Measurements from ENCODE around the gene GNAI1. TPM values are rescaled to one million over a fixed set of nuclear protein-coding genes. Genes with fewer than 3 reads are reported as not detected.

GNAI1 gene
- total RNA-seq, 2 experiments from 2014 or later, result not detected

DNA sequence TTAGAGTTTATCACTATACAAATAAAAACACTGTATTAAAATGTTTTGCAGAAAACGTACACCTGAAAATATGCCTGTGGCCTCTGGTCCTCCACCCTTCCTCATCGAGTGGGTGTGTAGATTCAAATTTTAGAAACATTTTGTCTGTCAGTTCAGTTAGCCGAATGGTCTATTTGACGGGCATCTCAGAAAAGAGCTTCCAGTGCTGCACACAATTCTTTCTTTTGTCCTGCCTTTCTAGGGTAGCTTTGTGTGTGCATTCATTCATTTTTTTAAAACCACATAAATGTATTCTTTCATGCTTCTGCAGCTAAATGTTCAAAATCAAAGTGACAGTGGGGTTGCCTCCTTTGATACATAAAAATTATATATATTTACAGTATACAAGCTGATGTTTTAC lies 46.8 kb downstream of the GNAI1 start:
- Histone ChIP-seq H3K79me2 (ENCODE audit: insufficient read depth, low read depth, low read length) (no peaks in the 10 kb centered on the region), H4K20me1 (ENCODE audit: insufficient read depth, low read length) (no peaks in the 10 kb centered on the region), H2AFZ (ENCODE audit: low read length) (no peak overlapping the region), H3K4me1 (ENCODE audit: insufficient read depth, low read length, poor library complexity, severe bottlenecking) (no peaks in the 10 kb centered on the region), H3K9me3 (ENCODE audit: low read length) (no peaks in the 10 kb centered on the region), H3K27ac (ENCODE audit: low read depth, low read length, poor library complexity, severe bottlenecking) (no peak overlapping the region), H3K36me3 (ENCODE audit: insufficient read depth, low read length) (no peaks in the 10 kb centered on the region), H3K9me2 (ENCODE audit: insufficient read depth, low read length) (no peaks in the 10 kb centered on the region), H3K4me2 (ENCODE audit: low read length) (no peak overlapping the region), H3K4me3 (ENCODE audit: low read depth, low read length, poor library complexity, severe bottlenecking) (no peak overlapping the region)
- TF ChIP-seq EZH2phosphoT487 (IDR thresholded peaks at IDR 0.05; ENCODE audit: borderline replicate concordance, low read depth, low read length), result no peak
- TF ChIP-seq, protein P1, sequence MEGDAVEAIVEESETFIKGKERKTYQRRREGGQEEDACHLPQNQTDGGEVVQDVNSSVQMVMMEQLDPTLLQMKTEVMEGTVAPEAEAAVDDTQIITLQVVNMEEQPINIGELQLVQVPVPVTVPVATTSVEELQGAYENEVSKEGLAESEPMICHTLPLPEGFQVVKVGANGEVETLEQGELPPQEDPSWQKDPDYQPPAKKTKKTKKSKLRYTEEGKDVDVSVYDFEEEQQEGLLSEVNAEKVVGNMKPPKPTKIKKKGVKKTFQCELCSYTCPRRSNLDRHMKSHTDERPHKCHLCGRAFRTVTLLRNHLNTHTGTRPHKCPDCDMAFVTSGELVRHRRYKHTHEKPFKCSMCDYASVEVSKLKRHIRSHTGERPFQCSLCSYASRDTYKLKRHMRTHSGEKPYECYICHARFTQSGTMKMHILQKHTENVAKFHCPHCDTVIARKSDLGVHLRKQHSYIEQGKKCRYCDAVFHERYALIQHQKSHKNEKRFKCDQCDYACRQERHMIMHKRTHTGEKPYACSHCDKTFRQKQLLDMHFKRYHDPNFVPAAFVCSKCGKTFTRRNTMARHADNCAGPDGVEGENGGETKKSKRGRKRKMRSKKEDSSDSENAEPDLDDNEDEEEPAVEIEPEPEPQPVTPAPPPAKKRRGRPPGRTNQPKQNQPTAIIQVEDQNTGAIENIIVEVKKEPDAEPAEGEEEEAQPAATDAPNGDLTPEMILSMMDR (conservative IDR thresholded peaks at IDR 0.05; ENCODE audit: low read length), result no peak
- ChIA-PET POLR2A (no interaction called here), CTCF (ENCODE audit: unreplicated experiment) (no interaction called here)
- intact Hi-C loops (cut with micrococcal nuclease; ENCODE audit: unreplicated experiment), result no loop called here
- DNase-seq (ENCODE audit: low spot score), result no peak
- no TSS peak for BruUV-seq (replicated peaks)

DNA sequence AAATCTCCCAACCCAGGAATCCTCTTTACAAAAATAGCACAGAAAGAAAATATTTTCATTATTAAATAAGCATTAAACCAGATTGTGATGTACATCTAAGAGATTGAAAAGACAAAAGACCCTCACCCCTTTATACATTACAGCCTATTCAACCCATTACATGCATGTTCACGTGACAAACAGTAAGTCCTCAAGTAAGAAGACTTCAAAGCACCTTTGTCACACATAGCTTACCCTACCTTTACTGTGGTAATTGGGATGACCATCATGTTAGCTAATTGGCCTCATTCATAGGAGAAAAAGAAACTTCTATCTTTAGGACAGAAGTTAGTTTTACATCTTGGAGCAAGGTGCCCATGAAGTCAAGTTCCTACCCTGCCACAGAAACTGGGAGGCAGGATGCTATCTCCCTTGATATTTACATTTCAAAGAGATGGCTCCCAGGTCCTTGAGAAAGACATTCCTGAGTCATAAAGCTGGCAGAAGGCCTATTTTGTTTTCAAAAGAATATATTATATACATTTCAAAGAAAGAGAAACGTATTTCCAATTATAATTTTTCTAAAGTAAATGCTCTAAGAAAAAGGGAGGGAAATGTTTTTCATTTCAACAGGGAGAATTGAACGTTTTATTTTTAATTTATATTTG lies 48.1 kb downstream of the GNAI1 start:
- CTCF ChIA-PET (ENCODE audit: unreplicated experiment), result no interaction called here
- POLR2A ChIA-PET, result no interaction called here
- BruUV-seq (replicated peaks), result no TSS peak
- Histone ChIP-seq H3K36me3 (ENCODE audit: insufficient read depth, low read length) (no peaks in the 10 kb centered on the region), H3K27ac (ENCODE audit: low read depth, low read length, poor library complexity, severe bottlenecking) (no peak overlapping the region), H3K4me3 (ENCODE audit: low read depth, low read length, poor library complexity, severe bottlenecking) (no peak overlapping the region), H4K20me1 (ENCODE audit: insufficient read depth, low read length) (no peaks in the 10 kb centered on the region), H3K4me1 (ENCODE audit: insufficient read depth, low read length, poor library complexity, severe bottlenecking) (no peaks in the 10 kb centered on the region), H3K9me3 (ENCODE audit: low read length) (no peaks in the 10 kb centered on the region), H3K4me2 (ENCODE audit: low read length) (no peak overlapping the region), H3K79me2 (ENCODE audit: insufficient read depth, low read depth, low read length) (no peaks in the 10 kb centered on the region), H3K9me2 (ENCODE audit: insufficient read depth, low read length) (no peaks in the 10 kb centered on the region), H2AFZ (ENCODE audit: low read length) (no peak overlapping the region)
- TF ChIP-seq, protein P1 (conservative IDR thresholded peaks at IDR 0.05; ENCODE audit: low read length), result no peak
- no peak for TF ChIP-seq EZH2phosphoT487 (IDR thresholded peaks at IDR 0.05; ENCODE audit: borderline replicate concordance, low read depth, low read length)
- intact Hi-C loops (cut with micrococcal nuclease; ENCODE audit: unreplicated experiment), result no loop called here
- no peak for DNase-seq (ENCODE audit: low spot score)

DNA sequence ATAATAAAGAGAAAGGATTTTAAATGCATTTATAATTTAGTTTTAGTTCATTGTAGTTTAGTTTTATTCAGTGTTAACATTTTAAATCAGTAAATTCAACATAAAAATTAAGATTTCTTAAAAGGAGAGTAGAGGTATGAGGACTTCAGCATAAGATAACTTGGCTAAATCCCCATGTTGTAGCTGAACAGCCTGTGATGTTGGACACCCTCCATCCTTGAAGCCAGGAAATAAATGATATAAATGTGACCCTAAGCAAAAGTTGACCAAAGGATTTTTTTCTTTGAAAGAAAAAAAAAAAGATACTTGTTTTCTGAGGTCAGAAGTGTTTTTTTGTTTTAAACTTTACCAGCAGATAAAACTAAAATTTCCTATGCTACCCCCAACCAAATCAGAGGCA lies 48.7 kb downstream of the GNAI1 start:
- no peak for DNase-seq (ENCODE audit: low spot score)
- TF ChIP-seq, protein P1 (conservative IDR thresholded peaks at IDR 0.05; ENCODE audit: low read length), result no peak
- TF ChIP-seq EZH2phosphoT487 (IDR thresholded peaks at IDR 0.05; ENCODE audit: borderline replicate concordance, low read depth, low read length), result no peak
- Histone ChIP-seq H3K9me3 (ENCODE audit: low read length) (no peaks in the 10 kb centered on the region), H3K27ac (ENCODE audit: low read depth, low read length, poor library complexity, severe bottlenecking) (no peak overlapping the region), H4K20me1 (ENCODE audit: insufficient read depth, low read length) (no peaks in the 10 kb centered on the region), H3K9me2 (ENCODE audit: insufficient read depth, low read length) (no peaks in the 10 kb centered on the region), H3K4me3 (ENCODE audit: low read depth, low read length, poor library complexity, severe bottlenecking) (no peak overlapping the region), H3K4me2 (ENCODE audit: low read length) (no peak overlapping the region), H3K4me1 (ENCODE audit: insufficient read depth, low read length, poor library complexity, severe bottlenecking) (no peaks in the 10 kb centered on the region), H2AFZ (ENCODE audit: low read length) (no peak overlapping the region), H3K36me3 (ENCODE audit: insufficient read depth, low read length) (no peaks in the 10 kb centered on the region), H3K79me2 (ENCODE audit: insufficient read depth, low read depth, low read length) (no peaks in the 10 kb centered on the region)
- intact Hi-C loops (cut with micrococcal nuclease; ENCODE audit: unreplicated experiment), result no loop called here
- BruUV-seq (replicated peaks), result no TSS peak
- ChIA-PET POLR2A (no interaction called here), CTCF (ENCODE audit: unreplicated experiment) (no interaction called here)

Measured in OCI-LY7 (cell line).